Activated CD8-positive, alpha-beta T cell treated with anti-CD3 and anti-CD28 coated beads for 36 hours (primary cell): Measurements from ENCODE around the gene PM20D2. TPM values are rescaled to one million over a fixed set of nuclear protein-coding genes. Genes with fewer than 3 reads are reported as not detected.

Experiments used
- ATAC-seq: fragments of 200-7000 bp; cut with Tn5 transposase; one replicate; pipeline ENCODE4 v1.10.0; 2021; ENCODE audit warnings: mild to moderate bottlenecking, moderate library complexity
- CTCF ChIA-PET: fragments of 350-600 bp; sonication (Branson Sonifier 250); formaldehyde crosslinking; loops from one replicate; lab custom pipeline; 2021; ENCODE audit warnings: antibody characterized with exemption; lab: Charles Lee
- POLR2A ChIA-PET: fragments of 350-600 bp; sonication (Branson Sonifier 250); formaldehyde crosslinking; loops from one replicate; lab custom pipeline; 2021; ENCODE audit warnings: antibody characterized with exemption; lab: Charles Lee
- DNase-seq: peaks from one replicate; pipeline ENCODE4 v3.0.0-alpha.2; 2020
- H3K27ac Mint-ChIP-seq: one replicate; pipeline ENCODE4 v1.8.0; 2021; ENCODE audit warnings: mild to moderate bottlenecking, mixed read lengths
- H3K27me3 Mint-ChIP-seq: one replicate; pipeline ENCODE4 v1.8.0; 2021; ENCODE audit warnings: mixed read lengths
- H3K36me3 Mint-ChIP-seq: one replicate; pipeline ENCODE4 v1.8.0; 2021; ENCODE audit warnings: low read depth, mixed read lengths
- H3K4me1 Mint-ChIP-seq: one replicate; pipeline ENCODE4 v1.8.0; 2021; ENCODE audit warnings: low read depth, mixed read lengths
- H3K4me3 Mint-ChIP-seq: one replicate; pipeline ENCODE4 v1.8.0; 2021; ENCODE audit warnings: mild to moderate bottlenecking, moderate library complexity, mixed read lengths
- H3K9me3 Mint-ChIP-seq: one replicate; pipeline ENCODE4 v1.8.0; 2021; ENCODE audit warnings: mixed read lengths
- intact Hi-C: fragments of 100-400 bp; cut with micrococcal nuclease; formaldehyde crosslinking; loops from one replicate; pipeline ENCODE4 v1.10.0; 2022
- total RNA-seq, 2 experiments: library from RNA; stranded (reverse); gene quantifications; one replicate each; pipeline ENCODE4 v1.2.3, GENCODE V29; 2021
- TF ChIP-seq, protein P1 (sequence below): fragments of 200-600 bp; IDR thresholded peaks from one replicate; pipeline ENCODE4 v1.8.0; 2022; ENCODE audit warnings: antibody characterized with exemption, mild to moderate bottlenecking

Gene PM20D2
- total RNA-seq, 2 experiments from 2014 or later = 25.4 to 26.0 TPM

- DNase-seq = no peak
- CTCF ChIA-PET = no interaction called here
- POLR2A ChIA-PET = no interaction called here
These were observed 33.9 kb upstream of the PM20D2 start for GRCh38 chr6:89111933-89112332.

GRCh38 chr6:89116702-89117101 is 29.2 kb upstream of the PM20D2 start:
- Mint-ChIP-seq H3K9me3 (no peaks in the 10 kb centered on the region), H3K4me3 (peak overlapping the region; percentile 86), H3K27me3 (peaks cover 9% of the 10 kb centered on the region), H3K27ac (no peak overlapping the region), H3K36me3 (no peaks in the 10 kb centered on the region), H3K4me1 (peaks cover 5% of the 10 kb centered on the region)
- ATAC-seq (no peak), DNase-seq (no peak)
- ChIA-PET CTCF (interaction anchor here (0.9 to 2.4 kb wide), 5 partner anchors 17 to 134 kb away, joined by 3 to 10 read pairs (median 4); partner anchors contain the start of gene PM20D2), POLR2A (interaction anchor here (1.8 to 2.5 kb wide), 2 partner anchors 35 to 37 kb away, joined by 4 to 21 read pairs; partner anchors contain the start of gene PNRC1)
- TF ChIP-seq, protein P1, sequence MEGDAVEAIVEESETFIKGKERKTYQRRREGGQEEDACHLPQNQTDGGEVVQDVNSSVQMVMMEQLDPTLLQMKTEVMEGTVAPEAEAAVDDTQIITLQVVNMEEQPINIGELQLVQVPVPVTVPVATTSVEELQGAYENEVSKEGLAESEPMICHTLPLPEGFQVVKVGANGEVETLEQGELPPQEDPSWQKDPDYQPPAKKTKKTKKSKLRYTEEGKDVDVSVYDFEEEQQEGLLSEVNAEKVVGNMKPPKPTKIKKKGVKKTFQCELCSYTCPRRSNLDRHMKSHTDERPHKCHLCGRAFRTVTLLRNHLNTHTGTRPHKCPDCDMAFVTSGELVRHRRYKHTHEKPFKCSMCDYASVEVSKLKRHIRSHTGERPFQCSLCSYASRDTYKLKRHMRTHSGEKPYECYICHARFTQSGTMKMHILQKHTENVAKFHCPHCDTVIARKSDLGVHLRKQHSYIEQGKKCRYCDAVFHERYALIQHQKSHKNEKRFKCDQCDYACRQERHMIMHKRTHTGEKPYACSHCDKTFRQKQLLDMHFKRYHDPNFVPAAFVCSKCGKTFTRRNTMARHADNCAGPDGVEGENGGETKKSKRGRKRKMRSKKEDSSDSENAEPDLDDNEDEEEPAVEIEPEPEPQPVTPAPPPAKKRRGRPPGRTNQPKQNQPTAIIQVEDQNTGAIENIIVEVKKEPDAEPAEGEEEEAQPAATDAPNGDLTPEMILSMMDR = no peak
- intact Hi-C loops = no loop called here

More at GRCh38 chr6:89111933-89112332, 33.9 kb upstream of the PM20D2 start:
- H3K4me1 Mint-ChIP-seq = peaks cover 2% of the 10 kb centered on the region
- H3K4me3 Mint-ChIP-seq = no peak overlapping the region
- TF ChIP-seq, protein P1 = no peak
- no peaks in the 10 kb centered on the region for H3K36me3 Mint-ChIP-seq
- H3K27me3 Mint-ChIP-seq = peaks cover 7% of the 10 kb centered on the region
- no peak for ATAC-seq
- intact Hi-C loops = no loop called here
- no peaks in the 10 kb centered on the region for H3K9me3 Mint-ChIP-seq
- no peak overlapping the region for H3K27ac Mint-ChIP-seq

- H3K9me3 Mint-ChIP-seq = no peaks in the 10 kb centered on the region
These were observed 28.4 kb upstream of the PM20D2 start, which contains the start of gene SRSF12 for GRCh38 chr6:89117211-89118108. SRSF12 (minus strand) TSS chr6:89118071; CDS start chr6:89117887, 184 bp downstream.

DNA sequence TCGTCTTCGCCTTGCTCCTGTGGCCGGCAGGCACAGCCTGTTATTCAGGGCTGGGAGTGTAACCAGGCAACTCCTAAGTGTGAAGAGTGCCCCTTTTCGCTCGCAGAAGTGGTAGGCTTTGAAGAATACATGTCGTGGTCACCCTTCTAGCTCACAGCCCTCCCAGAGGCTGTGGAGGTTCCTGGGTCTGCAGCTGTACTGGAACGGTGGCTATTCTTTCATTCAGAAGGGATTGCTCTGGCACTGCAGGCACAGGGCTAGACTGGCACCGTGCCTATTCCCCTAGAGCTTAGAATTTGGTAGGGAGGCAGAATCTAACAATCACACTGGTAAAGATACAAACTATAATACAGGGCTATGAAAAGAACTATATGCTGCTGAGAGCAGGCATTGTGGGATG is 26.9 kb upstream of the PM20D2 start:
- Mint-ChIP-seq H3K27me3 (peaks cover 9% of the 10 kb centered on the region), H3K9me3 (no peaks in the 10 kb centered on the region), H3K4me3 (peak overlapping the region; percentile 86), H3K4me1 (peaks cover 5% of the 10 kb centered on the region), H3K27ac (no peak overlapping the region), H3K36me3 (no peaks in the 10 kb centered on the region)
- intact Hi-C loops = no loop called here
- CTCF ChIA-PET = interaction anchor here (1.0 to 2.4 kb wide), 2 partner anchors 31 to 136 kb away, joined by 3 to 10 read pairs; no protein-coding TSS in a partner anchor
- POLR2A ChIA-PET = no interaction called here
- ATAC-seq (no peak), DNase-seq (no peak)
- TF ChIP-seq, protein P1 = no peak

More at GRCh38 chr6:89117211-89118108, 28.4 kb upstream of the PM20D2 start, which contains the start of gene SRSF12:
- Mint-ChIP-seq H3K27ac (peak within 1 kb of the TSS; percentile 38), H3K4me3 (peak within 1 kb of the TSS; percentile 86), H3K27me3 (peaks cover 9% of the 10 kb centered on the region), H3K36me3 (no peaks in the 10 kb centered on the region), H3K4me1 (peaks cover 5% of the 10 kb centered on the region)
- ChIA-PET POLR2A (interaction anchor here (0.8 to 2.5 kb wide), 2 partner anchors 19 to 35 kb away, joined by 3 to 21 read pairs; partner anchors contain the start of gene PNRC1), CTCF (interaction anchor here (0.9 to 2.4 kb wide), 6 partner anchors 17 to 160 kb away, joined by 3 to 10 read pairs (median 4); partner anchors contain the start of gene PM20D2)
- intact Hi-C loops = no loop called here
- ATAC-seq (peak; percentile 88), DNase-seq (peak; percentile 43)
- TF ChIP-seq, protein P1 = no peak
